Mucosa of gallbladder (tissue), 1 donor: ENCODE results near the gene POLR2B. TPM values are rescaled to one million over a fixed set of nuclear protein-coding genes. Genes with fewer than 3 reads are reported as not detected.

ENCODE experiments used
- total RNA-seq: library from RNA; stranded (reverse); gene quantifications from one replicate; pipeline ENCODE4 v1.2.1, GENCODE V29; 2021
- donor health status: DM: no; HTN: no; CAD: no.

Gene POLR2B
- total RNA-seq, 1 donor from 2014 or later: 78.8 TPM

Other genes starting within 250 kb of the POLR2B start
- 0.63 TPM for gene SPINK2, start 157.2 kb upstream of the POLR2B start, total RNA-seq
- 48.3 TPM for gene REST, start 71.0 kb upstream of the POLR2B start, total RNA-seq
- 17.1 TPM for gene NOA1, start 1.3 kb upstream of the POLR2B start, total RNA-seq
- 1,557 TPM for gene IGFBP7, start 131.5 kb downstream of the POLR2B start, total RNA-seq